NCI-H345 (cell line): ENCODE results near the gene ALK.

ENCODE experiments used
- DNase-seq: peaks from one replicate; lab custom pipeline; 2025; lab: John Stamatoyannopoulos, UW

Gene ALK

GRCh38 chr2:29575370-29575890 is 346.0 kb downstream of the ALK start:
- DNase-seq = no peak

- no peak for DNase-seq
Measured at GRCh38 chr2:29573612-29574011, 347.8 kb downstream of the ALK start.

GRCh38 chr2:29573147-29573546 is 348.2 kb downstream of the ALK start:
- DNase-seq = no peak

- no peak for DNase-seq
Measured at GRCh38 chr2:29570539-29570938, 350.8 kb downstream of the ALK start.

GRCh38 chr2:29567906-29568520 is 353.4 kb downstream of the ALK start:
- DNase-seq = no peak

GRCh38 chr2:29563697-29564096 is 357.7 kb downstream of the ALK start:
- DNase-seq = no peak

GRCh38 chr2:29562896-29563295 is 358.5 kb downstream of the ALK start:
- peak; percentile 58 for DNase-seq

GRCh38 chr2:29562319-29562718 is 359.1 kb downstream of the ALK start:
- DNase-seq = no peak

- DNase-seq = no peak
Measured at GRCh38 chr2:29561628-29562027, 359.8 kb downstream of the ALK start.

GRCh38 chr2:29561181-29561580 is 360.2 kb downstream of the ALK start:
- DNase-seq = no peak

GRCh38 chr2:29560566-29560965 is 360.8 kb downstream of the ALK start:
- DNase-seq = no peak

- no peak for DNase-seq
Measured at GRCh38 chr2:29560030-29560429, 361.4 kb downstream of the ALK start.

- DNase-seq = no peak
Measured at GRCh38 chr2:29559578-29559977, 361.8 kb downstream of the ALK start.

- no peak for DNase-seq
Measured at GRCh38 chr2:29558097-29558496, 363.3 kb downstream of the ALK start.

- no peak for DNase-seq
Measured at GRCh38 chr2:29557268-29557667, 364.1 kb downstream of the ALK start.

GRCh38 chr2:29549069-29549380 is 372.4 kb downstream of the ALK start:
- DNase-seq = no peak

- DNase-seq = no peak
Measured at GRCh38 chr2:29544917-29545316, 376.5 kb downstream of the ALK start.

- no peak for DNase-seq
Measured at GRCh38 chr2:29544031-29544430, 377.4 kb downstream of the ALK start.

GRCh38 chr2:29535188-29535587 is 386.2 kb downstream of the ALK start:
- no peak for DNase-seq

GRCh38 chr2:29532436-29532835 is 388.9 kb downstream of the ALK start:
- no peak for DNase-seq

GRCh38 chr2:29531626-29532025 is 389.8 kb downstream of the ALK start:
- no peak for DNase-seq

- DNase-seq = no peak
Measured at GRCh38 chr2:29530281-29530680, 391.1 kb downstream of the ALK start.

- no peak for DNase-seq
Measured at GRCh38 chr2:29528891-29529520, 392.4 kb downstream of the ALK start.

GRCh38 chr2:29528371-29528770 is 393.0 kb downstream of the ALK start:
- DNase-seq = no peak
